Activated naive CD4-positive, alpha-beta T cell treated with anti-CD3 and anti-CD28 coated beads, Interleukin-2, amount 10 ng/mL, durations not matched to agents 7 days and 5 days (primary cell): Measurements from ENCODE around the gene POLR1F.
A peak's percentile ranks its signal among the peaks of the same experiment; 100 is the strongest.

ENCODE experiments used
- CTCF ChIA-PET: fragments of 350-600 bp; sonication (Branson Sonifier 250); formaldehyde crosslinking; loops from one replicate; lab custom pipeline; 2021; ENCODE audit warnings: antibody characterized with exemption; lab: Charles Lee
- DNase-seq: peaks from one replicate; pipeline ENCODE4 v3.0.0-alpha.2; 2020
- H3K27ac Mint-ChIP-seq: one replicate; pipeline ENCODE4 v1.8.0; 2021; ENCODE audit warnings: mild to moderate bottlenecking, moderate library complexity, mixed read lengths
- H3K27me3 Mint-ChIP-seq: one replicate; pipeline ENCODE4 v1.8.0; 2021; ENCODE audit warnings: mild to moderate bottlenecking, mixed read lengths
- H3K36me3 Mint-ChIP-seq: one replicate; pipeline ENCODE4 v1.8.0; 2021; ENCODE audit warnings: mixed read lengths
- H3K4me1 Mint-ChIP-seq: one replicate; pipeline ENCODE4 v1.8.0; 2021; ENCODE audit warnings: mixed read lengths
- H3K4me3 Mint-ChIP-seq: one replicate; pipeline ENCODE4 v1.8.0; 2021; ENCODE audit warnings: mild to moderate bottlenecking, moderate library complexity, mixed read lengths
- H3K9me3 Mint-ChIP-seq: one replicate; pipeline ENCODE4 v1.8.0; 2021; ENCODE audit warnings: mixed read lengths

The POLR1F gene, protein sequence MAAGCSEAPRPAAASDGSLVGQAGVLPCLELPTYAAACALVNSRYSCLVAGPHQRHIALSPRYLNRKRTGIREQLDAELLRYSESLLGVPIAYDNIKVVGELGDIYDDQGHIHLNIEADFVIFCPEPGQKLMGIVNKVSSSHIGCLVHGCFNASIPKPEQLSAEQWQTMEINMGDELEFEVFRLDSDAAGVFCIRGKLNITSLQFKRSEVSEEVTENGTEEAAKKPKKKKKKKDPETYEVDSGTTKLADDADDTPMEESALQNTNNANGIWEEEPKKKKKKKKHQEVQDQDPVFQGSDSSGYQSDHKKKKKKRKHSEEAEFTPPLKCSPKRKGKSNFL

DNA sequence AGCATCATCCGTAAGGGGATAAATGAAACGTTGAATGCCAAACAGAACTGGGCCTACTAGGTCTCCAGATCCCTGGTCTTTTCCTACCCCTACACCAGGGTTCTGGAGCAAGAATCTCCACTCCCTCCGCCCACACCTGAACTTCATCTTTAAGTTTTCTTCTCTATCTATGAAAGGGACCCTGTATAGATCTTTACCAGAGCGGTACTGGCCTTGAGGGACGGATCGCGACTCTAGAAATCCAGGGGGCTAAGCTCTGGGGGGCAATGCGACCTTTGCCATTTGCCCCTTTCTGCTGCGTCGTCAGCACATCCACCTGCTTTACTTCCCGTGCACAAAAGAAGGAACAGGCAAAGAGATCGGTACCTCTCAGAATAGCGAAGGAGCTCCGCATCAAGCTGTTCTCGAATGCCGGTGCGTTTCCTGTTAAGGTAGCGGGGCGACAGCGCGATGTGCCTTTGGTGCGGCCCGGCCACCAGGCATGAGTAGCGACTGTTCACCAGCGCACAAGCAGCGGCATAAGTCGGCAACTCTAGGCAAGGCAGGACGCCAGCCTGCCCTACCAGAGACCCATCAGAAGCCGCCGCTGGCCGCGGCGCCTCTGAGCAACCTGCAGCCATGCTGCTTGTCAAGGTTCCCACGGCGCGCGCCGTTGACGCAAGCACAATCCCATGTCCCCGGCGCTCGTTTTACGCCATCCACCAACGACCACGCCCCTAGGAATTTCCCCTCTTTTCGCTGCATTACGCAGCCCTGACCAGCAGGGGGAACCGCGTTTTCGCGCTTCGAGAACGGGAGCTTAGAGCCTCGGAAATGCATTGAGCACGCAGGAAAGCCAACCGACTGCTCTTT, at the start of gene POLR1F:
Gene POLR1F (minus strand): TSS at position 641 of the 852 bp plus-strand sequence. CDS start 21 bp downstream, at position 620.
- no peaks in the 10 kb centered on the region for H3K9me3 Mint-ChIP-seq
- CTCF ChIA-PET, result interaction anchor here (0.6 to 1.9 kb wide), 9 partner anchors 8 to 891 kb away, joined by 3 to 10 read pairs (median 3); no protein-coding TSS in a partner anchor
- H3K4me3 Mint-ChIP-seq, result peak within 1 kb of the TSS; percentile 93
- peaks cover 38% of the 10 kb centered on the region for H3K4me1 Mint-ChIP-seq
- peak within 1 kb of the TSS; percentile 90 for H3K27ac Mint-ChIP-seq
- no peaks in the 10 kb centered on the region for H3K27me3 Mint-ChIP-seq
- peak; percentile 93 for DNase-seq
- H3K36me3 Mint-ChIP-seq, result no peaks in the 10 kb centered on the region

DNA sequence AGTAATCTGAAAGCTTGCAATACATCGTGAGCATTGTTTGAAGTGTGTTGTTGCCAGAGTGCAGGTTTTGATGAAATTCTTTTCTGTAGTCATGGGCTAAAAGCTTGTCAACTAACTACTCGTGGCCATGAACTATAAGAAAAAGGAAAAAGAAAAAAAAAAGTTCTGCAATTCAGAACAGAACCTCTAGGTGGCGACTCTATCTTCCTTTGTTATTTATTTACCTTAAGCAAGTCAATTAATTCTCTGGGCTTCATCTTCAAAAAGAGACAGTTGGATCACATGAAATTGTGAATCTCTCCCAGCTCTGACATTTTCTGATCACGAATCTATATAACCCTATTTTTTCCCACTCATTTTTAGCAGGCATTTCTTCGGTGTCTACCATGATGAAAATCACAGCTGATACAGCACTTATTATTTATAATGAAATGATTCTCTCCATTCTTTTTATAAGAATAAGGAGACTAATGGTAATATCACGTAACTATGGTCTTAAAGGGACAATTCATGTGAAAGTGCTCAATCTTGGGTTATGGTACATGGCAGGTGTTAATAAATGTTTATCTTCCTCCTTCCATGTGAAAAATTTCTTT, 45.8 kb upstream of the POLR1F start:
- DNase-seq, result no peak
- Mint-ChIP-seq H3K4me1 (no peaks in the 10 kb centered on the region), H3K36me3 (no peaks in the 10 kb centered on the region), H3K27ac (no peak overlapping the region), H3K9me3 (no peaks in the 10 kb centered on the region), H3K4me3 (no peak overlapping the region), H3K27me3 (no peaks in the 10 kb centered on the region)
- CTCF ChIA-PET, result interaction anchor here (0.6 to 3.0 kb wide), 4 partner anchors 45 to 1094 kb away, joined by 3 to 16 read pairs (median 5); no protein-coding TSS in a partner anchor

DNA sequence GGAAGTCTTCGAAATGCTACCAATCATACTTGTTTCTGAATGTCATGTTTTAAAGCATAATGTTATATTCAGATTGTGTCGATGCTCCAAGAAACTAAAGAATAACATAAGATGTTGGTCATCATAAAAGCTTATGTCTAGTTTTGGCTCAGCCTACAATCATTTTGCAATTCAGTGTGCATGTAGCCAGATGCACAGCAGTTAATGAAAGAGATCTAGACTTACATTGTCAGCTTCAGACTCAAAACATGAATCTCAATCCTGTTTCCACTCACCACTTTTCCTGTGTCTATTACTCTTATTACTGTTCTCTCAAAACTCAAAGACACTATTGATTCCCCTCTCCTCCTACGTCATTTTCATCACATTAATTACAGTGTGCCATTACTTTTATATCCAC, 43.2 kb upstream of the POLR1F start:
- no peaks in the 10 kb centered on the region for H3K36me3 Mint-ChIP-seq
- CTCF ChIA-PET, result interaction anchor here (1.6 kb wide), 1 partner anchor 22 kb away, joined by 3 read pairs; no protein-coding TSS in a partner anchor

DNA sequence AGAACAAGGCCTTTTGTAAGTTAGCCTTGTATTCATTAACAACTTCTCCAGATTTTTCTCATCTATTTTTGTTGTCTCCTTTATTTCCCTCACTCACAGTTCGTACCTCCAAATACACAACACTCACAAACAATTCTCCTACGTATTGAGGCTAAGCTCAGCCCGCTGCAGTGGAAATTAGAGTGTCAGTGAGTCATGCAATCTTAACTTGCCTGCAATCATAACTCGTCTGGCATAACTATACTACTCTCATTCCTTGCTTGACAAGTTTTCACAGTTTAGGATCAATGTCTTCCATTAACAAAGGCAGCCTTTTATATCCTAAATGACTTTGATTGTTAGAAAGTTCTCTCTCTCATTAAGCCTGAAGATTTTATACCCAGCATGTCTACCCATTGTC, 40.8 kb upstream of the POLR1F start:
- Mint-ChIP-seq H3K9me3 (no peaks in the 10 kb centered on the region), H3K27ac (no peak overlapping the region), H3K27me3 (no peaks in the 10 kb centered on the region), H3K4me3 (no peak overlapping the region), H3K36me3 (no peaks in the 10 kb centered on the region), H3K4me1 (no peaks in the 10 kb centered on the region)
- CTCF ChIA-PET, result no interaction called here
- DNase-seq, result no peak

More for the DNA sequence above, 43.2 kb upstream of the POLR1F start:
- no peaks in the 10 kb centered on the region for H3K27me3 Mint-ChIP-seq
- H3K9me3 Mint-ChIP-seq, result no peaks in the 10 kb centered on the region
- no peak overlapping the region for H3K4me3 Mint-ChIP-seq
- DNase-seq, result no peak
- H3K27ac Mint-ChIP-seq, result no peak overlapping the region
- H3K4me1 Mint-ChIP-seq, result no peaks in the 10 kb centered on the region

DNA sequence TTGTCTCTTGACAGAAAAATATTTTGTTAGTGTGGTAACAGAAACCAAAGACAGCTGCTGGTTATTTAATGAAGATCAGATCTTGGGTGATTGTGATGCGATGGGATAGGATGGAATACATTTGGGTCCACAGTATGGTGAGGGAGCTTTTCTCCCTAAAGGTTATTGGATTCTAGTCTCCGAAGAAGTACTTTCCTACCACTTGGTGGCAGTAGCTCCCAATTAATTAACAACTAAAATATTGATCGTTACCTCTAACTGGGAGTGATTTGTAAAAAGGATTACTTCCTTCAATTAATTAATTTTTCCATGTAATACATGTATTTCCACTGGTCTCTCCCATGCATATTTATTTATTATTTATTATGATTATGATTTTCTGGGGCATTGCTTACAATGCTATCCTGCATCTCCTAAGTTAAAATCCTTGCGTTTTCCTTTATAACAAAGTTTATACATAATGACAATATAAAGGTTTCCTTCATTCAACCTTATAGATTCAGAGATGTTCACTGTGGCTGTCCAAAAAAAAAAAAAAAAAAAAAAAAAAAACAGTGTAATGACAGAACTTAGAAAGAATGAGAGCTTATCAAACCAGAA, 39.0 kb upstream of the POLR1F start:
- no peak overlapping the region for H3K4me3 Mint-ChIP-seq
- DNase-seq, result no peak

DNA sequence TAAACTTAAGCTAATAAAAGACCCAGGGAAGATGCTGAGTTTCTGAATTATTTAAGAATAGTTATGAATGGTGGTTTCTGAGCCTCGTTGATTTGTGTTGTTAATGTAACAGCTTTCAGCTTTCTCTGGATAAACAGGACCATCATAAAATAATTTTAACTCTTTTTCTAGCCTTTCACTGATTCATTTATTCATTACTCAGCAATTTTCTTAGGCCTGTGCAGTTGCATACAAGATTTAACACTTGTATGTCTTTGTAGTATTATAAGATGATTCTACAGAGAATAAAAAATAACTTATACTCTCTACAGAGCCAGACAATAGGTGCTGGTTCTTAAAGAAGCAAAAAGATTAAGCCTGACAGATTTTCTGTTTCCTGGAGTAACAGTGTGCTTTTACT, 35.2 kb upstream of the POLR1F start:
- Mint-ChIP-seq H3K27me3 (no peaks in the 10 kb centered on the region), H3K4me3 (no peak overlapping the region), H3K27ac (no peak overlapping the region), H3K36me3 (no peaks in the 10 kb centered on the region), H3K9me3 (no peaks in the 10 kb centered on the region), H3K4me1 (no peaks in the 10 kb centered on the region)
- DNase-seq, result no peak
- CTCF ChIA-PET, result no interaction called here

More for the DNA sequence above, 39.0 kb upstream of the POLR1F start:
- H3K9me3 Mint-ChIP-seq, result no peaks in the 10 kb centered on the region
- H3K4me1 Mint-ChIP-seq, result no peaks in the 10 kb centered on the region
- no peaks in the 10 kb centered on the region for H3K36me3 Mint-ChIP-seq
- H3K27ac Mint-ChIP-seq, result no peak overlapping the region
- CTCF ChIA-PET, result interaction anchor here (0.7 to 1.8 kb wide), 8 partner anchors 27 to 1021 kb away, joined by 3 to 10 read pairs (median 3); partner anchors contain the start of gene POLR1F
- no peaks in the 10 kb centered on the region for H3K27me3 Mint-ChIP-seq

DNA sequence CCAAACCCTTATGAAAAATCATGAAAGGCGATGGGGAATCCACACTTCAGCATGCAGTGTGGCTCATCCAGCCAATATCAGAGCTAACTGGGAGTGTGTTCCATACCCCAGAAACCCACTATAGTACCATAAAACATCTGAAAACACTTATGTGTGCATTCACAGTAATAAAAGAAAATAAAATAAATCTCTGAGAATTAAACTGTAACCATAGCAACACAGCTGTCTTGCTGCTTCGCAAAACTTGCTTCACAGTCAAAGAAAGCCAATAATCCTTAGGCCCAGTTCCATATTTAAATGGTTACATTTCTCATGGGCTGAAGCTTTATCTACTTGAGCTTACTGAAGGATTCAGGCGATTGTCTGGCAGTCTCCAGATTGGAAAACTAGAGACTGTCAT, 19.9 kb upstream of the POLR1F start:
- Mint-ChIP-seq H3K4me3 (no peak overlapping the region), H3K36me3 (no peaks in the 10 kb centered on the region), H3K4me1 (no peaks in the 10 kb centered on the region), H3K27ac (no peak overlapping the region), H3K27me3 (peaks cover 7% of the 10 kb centered on the region), H3K9me3 (no peaks in the 10 kb centered on the region)
- no peak for DNase-seq
- CTCF ChIA-PET, result no interaction called here

DNA sequence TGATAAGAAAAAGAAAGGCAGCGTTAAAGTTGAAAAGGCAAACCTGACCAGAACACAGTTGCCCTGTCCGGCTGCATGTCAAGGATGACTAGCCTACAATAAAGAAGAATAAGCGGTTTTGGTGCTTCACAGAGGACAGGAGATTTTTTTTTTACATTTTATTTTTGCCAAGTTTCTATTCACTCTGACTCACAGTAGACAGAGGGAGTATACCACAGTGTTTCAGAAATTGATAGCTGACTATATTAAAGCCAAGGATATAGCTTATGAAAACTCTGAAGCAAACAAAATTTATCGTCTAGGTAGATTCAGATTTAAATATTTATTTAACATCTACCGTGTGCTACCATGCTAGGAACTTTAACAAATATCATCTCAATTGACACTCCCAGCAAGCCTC, 16.9 kb upstream of the POLR1F start:
- Mint-ChIP-seq H3K27me3 (peaks cover 3% of the 10 kb centered on the region), H3K9me3 (no peaks in the 10 kb centered on the region), H3K4me3 (no peak overlapping the region), H3K27ac (no peak overlapping the region), H3K36me3 (no peaks in the 10 kb centered on the region), H3K4me1 (no peaks in the 10 kb centered on the region)
- DNase-seq, result no peak
- CTCF ChIA-PET, result interaction anchor here (1.0 kb wide), 1 partner anchor 12 kb away, joined by 5 read pairs; no protein-coding TSS in a partner anchor

DNA sequence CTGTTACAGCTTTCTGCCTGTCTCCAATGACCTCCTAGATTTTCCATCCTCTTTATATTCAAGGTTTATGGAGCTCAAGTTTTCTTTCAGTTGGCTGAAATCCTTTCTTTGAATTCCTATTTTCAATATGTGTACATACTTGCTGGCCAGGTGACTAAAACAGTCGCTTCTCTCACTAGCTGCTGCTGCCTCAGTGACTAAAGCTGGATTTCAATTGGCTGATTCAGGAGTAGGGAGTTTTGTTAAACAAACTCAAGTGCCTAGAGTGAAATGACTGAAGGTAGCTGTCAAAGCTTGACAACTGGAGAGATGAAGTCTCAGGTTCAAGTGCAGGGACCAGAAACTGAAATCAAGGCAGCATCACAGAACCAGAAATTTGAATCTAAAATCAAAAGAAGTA, 6.7 kb upstream of the POLR1F start:
- no peak for DNase-seq
- Mint-ChIP-seq H3K27ac (no peak overlapping the region), H3K4me3 (no peak overlapping the region), H3K9me3 (no peaks in the 10 kb centered on the region), H3K27me3 (no peaks in the 10 kb centered on the region), H3K4me1 (no peaks in the 10 kb centered on the region), H3K36me3 (no peaks in the 10 kb centered on the region)
- CTCF ChIA-PET, result no interaction called here

DNA sequence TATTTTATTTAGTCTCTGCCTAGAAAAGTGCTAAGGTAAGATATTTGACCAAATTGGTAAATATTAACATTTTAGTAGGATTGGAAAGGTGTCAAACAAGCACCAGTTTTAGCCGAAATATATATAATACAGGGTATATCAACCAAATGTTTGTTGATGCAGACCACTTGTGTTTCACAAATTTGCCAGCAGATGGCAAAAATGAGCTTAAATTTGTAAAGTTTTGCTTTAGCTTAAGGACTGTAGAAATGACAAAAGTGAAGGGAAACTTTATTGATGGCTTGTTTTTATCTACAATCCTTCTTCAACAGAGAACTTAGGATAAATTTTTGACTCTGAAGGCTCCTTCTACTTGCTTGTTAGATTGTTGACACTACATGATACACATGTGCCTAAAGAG, 4.8 kb upstream of the POLR1F start:
- Mint-ChIP-seq H3K4me3 (no peak overlapping the region), H3K27me3 (no peaks in the 10 kb centered on the region), H3K36me3 (no peaks in the 10 kb centered on the region), H3K27ac (no peak overlapping the region), H3K9me3 (no peaks in the 10 kb centered on the region), H3K4me1 (peaks cover 11% of the 10 kb centered on the region)
- CTCF ChIA-PET, result interaction anchor here (0.7 to 5.0 kb wide), 14 partner anchors 11 to 1603 kb away, joined by 3 to 28 read pairs (median 4); no protein-coding TSS in a partner anchor
- DNase-seq, result peak; percentile 61

DNA sequence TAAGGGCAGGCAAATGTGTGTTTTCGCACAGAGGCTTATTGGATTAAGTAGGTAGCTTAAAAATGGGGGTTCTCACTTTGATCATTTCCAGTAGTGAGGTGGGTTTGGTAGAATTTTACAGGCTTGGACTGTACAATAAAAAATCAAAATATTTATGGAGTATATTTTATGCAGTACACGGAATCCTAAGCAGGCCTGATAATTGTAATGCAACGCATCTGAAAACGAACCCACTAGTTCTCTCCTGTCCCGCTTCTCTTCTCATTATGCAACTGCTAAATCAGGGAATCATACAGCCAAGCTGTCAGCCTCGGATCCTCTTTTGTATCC, 377 bp upstream of the POLR1F start:
- no peak for DNase-seq
- H3K4me1 Mint-ChIP-seq, result peaks cover 38% of the 10 kb centered on the region
- H3K36me3 Mint-ChIP-seq, result no peaks in the 10 kb centered on the region
- no peaks in the 10 kb centered on the region for H3K27me3 Mint-ChIP-seq
- peak overlapping the region; percentile 93 for H3K4me3 Mint-ChIP-seq
- H3K27ac Mint-ChIP-seq, result peak overlapping the region; percentile 90
- CTCF ChIA-PET, result interaction anchor here (0.6 to 1.9 kb wide), 9 partner anchors 9 to 891 kb away, joined by 3 to 10 read pairs (median 3); no protein-coding TSS in a partner anchor
- H3K9me3 Mint-ChIP-seq, result no peaks in the 10 kb centered on the region

DNA sequence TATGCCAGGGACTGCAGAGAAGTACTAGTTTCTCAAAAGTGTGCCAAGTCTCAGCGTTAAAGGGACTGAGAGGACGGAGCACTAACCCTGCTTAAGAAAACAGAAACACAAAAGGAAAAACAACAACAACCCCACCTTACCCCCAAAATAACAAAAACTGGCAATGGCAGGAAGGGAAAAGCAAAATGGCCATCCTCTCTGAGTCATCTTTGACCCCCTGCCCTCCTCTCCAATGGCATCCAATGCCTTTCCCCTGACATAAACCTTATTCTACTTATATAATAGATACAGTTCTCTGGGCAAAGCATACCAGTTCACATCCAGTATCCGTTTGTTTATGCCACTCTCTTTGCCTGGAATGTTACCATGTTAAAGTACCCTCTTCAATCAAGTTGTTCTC, 1.6 kb downstream of the POLR1F start:
- Mint-ChIP-seq H3K4me3 (peak overlapping the region; percentile 32), H3K4me1 (peaks cover 38% of the 10 kb centered on the region), H3K27me3 (no peaks in the 10 kb centered on the region), H3K9me3 (no peaks in the 10 kb centered on the region), H3K36me3 (peaks cover 5% of the 10 kb centered on the region), H3K27ac (no peak overlapping the region)
- CTCF ChIA-PET, result no interaction called here
- no peak for DNase-seq

DNA sequence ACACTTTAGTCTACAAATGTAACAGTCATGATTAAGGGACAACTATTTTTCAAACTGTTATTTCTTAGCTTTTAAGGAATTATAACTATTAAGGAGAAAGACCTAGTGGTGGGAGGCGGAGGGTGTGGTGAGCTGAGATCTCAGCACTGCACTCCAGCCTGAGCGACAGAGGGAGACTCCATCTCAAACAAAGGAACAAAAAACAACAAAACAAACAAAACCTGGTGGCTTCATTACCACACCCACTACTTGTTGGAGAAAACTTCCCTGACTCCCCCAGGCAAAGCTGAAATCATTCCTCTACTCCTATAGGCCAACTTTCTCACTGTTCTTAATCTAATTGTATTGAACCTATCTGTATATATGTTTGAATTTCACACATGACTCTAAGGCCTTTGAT, 3.2 kb downstream of the POLR1F start:
- Mint-ChIP-seq H3K27ac (no peak overlapping the region), H3K4me3 (no peak overlapping the region), H3K4me1 (peaks cover 38% of the 10 kb centered on the region), H3K27me3 (no peaks in the 10 kb centered on the region), H3K36me3 (peaks cover 8% of the 10 kb centered on the region), H3K9me3 (no peaks in the 10 kb centered on the region)
- no peak for DNase-seq
- CTCF ChIA-PET, result no interaction called here

DNA sequence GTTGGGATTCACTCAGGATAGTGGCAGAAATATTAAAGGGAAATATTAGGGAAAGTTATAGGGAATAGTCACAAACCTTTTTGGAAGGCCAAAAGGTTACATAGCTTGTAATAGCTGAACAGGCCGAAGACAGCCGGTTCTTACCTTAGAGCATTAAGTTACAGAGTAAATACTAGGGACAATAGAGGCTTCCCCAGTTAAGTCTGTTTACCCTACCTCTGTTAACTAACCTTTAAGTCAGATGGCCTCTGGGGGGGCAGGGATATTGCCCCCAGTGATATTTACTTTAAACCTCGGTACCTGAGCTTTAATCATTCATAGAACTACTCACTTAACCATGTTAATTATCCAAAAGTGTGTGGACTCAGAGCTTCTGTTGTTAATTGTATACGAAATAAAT, 7.4 kb downstream of the POLR1F start:
- CTCF ChIA-PET, result interaction anchor here (1.0 kb wide), 1 partner anchor 12 kb away, joined by 4 read pairs; no protein-coding TSS in a partner anchor
- no peaks in the 10 kb centered on the region for H3K27me3 Mint-ChIP-seq
- no peak overlapping the region for H3K27ac Mint-ChIP-seq
- no peak overlapping the region for H3K4me3 Mint-ChIP-seq
- peaks cover 6% of the 10 kb centered on the region for H3K4me1 Mint-ChIP-seq
- peaks cover 14% of the 10 kb centered on the region for H3K36me3 Mint-ChIP-seq
- no peaks in the 10 kb centered on the region for H3K9me3 Mint-ChIP-seq
- DNase-seq, result no peak
